M059J (cell line): ENCODE data around the gene THOC5. TPM values are rescaled to one million over a fixed set of nuclear protein-coding genes. Genes with fewer than 3 reads are reported as not detected.
"Not testable (repeated sequence)": the region's sequence is repeated elsewhere in the genome, so short reads cannot be mapped to it uniquely, and the experiment has no call there.

Source experiments
- DNase-seq: peaks from one replicate; pipeline ENCODE4 v3.0.0-alpha.2; 2012; ENCODE audit warnings: low read depth
- total RNA-seq: library from RNA; depleted of rRNA; stranded (reverse); fragments of >200 nt; shearing (Covaris generic); gene quantifications from 2 replicates; pipeline ENCODE4 v1.2.3, GENCODE V29; 2014

Gene THOC5
- total RNA-seq, 1 experiment from 2014 or later: 30.5 TPM

- no peak for DNase-seq
These were observed 42.3 kb downstream of the THOC5 start for GRCh38 chr22:29511126-29511862.

GRCh38 chr22:29510542-29510941 lies 43.0 kb downstream of the THOC5 start:
- no peak for DNase-seq

GRCh38 chr22:29509815-29510214 lies 43.7 kb downstream of the THOC5 start:
- no peak for DNase-seq

GRCh38 chr22:29509298-29509697 lies 44.3 kb downstream of the THOC5 start:
- DNase-seq: no peak

- peak; percentile 51 for DNase-seq
These were observed 49.7 kb downstream of the THOC5 start for GRCh38 chr22:29503811-29504372.

GRCh38 chr22:29499852-29500251 lies 53.7 kb downstream of the THOC5 start:
- DNase-seq: no peak

- no peak for DNase-seq
These were observed 59.9 kb downstream of the THOC5 start for GRCh38 chr22:29493636-29494035.

GRCh38 chr22:29491012-29491411 lies 62.5 kb downstream of the THOC5 start:
- no peak for DNase-seq

GRCh38 chr22:29489127-29489780 lies 64.3 kb downstream of the THOC5 start:
- not testable (repeated sequence) for DNase-seq

- DNase-seq: no peak
These were observed 66.1 kb downstream of the THOC5 start for GRCh38 chr22:29487426-29487986.

- no peak for DNase-seq
These were observed 68.1 kb downstream of the THOC5 start for GRCh38 chr22:29485448-29485847.

- DNase-seq: no peak
These were observed 68.9 kb downstream of the THOC5 start for GRCh38 chr22:29484642-29485041.

- DNase-seq: no peak
These were observed 70.3 kb downstream of the THOC5 start for GRCh38 chr22:29483254-29483653.

- DNase-seq: no peak
These were observed 70.8 kb downstream of the THOC5 start for GRCh38 chr22:29482726-29483125.

GRCh38 chr22:29482253-29482652 lies 71.3 kb downstream of the THOC5 start:
- DNase-seq: no peak

- DNase-seq: peak; percentile 32
These were observed 72.1 kb downstream of the THOC5 start for GRCh38 chr22:29481265-29482000.

GRCh38 chr22:29480512-29481264 lies 72.9 kb downstream of the THOC5 start:
- DNase-seq: no peak

- no peak for DNase-seq
These were observed 73.4 kb downstream of the THOC5 start for GRCh38 chr22:29480262-29480511.

- DNase-seq: no peak
These were observed 73.9 kb downstream of the THOC5 start, which contains the start of gene NEFH for GRCh38 chr22:29479417-29480261. Gene NEFH (plus strand): TSS chr22:29480218. CDS start chr22:29480263, 45 bp downstream.
